NK-92 (cell line): ENCODE data around the gene ZNF778.
"Not testable (repeated sequence)": the region's sequence is repeated elsewhere in the genome, so short reads cannot be mapped to it uniquely, and the experiment has no call there.

ENCODE experiments used
- DNase-seq: peaks from one replicate; lab custom pipeline; 2025; ENCODE audit not compliant: unreplicated experiment; lab: John Stamatoyannopoulos, UW

ZNF778 gene

DNA sequence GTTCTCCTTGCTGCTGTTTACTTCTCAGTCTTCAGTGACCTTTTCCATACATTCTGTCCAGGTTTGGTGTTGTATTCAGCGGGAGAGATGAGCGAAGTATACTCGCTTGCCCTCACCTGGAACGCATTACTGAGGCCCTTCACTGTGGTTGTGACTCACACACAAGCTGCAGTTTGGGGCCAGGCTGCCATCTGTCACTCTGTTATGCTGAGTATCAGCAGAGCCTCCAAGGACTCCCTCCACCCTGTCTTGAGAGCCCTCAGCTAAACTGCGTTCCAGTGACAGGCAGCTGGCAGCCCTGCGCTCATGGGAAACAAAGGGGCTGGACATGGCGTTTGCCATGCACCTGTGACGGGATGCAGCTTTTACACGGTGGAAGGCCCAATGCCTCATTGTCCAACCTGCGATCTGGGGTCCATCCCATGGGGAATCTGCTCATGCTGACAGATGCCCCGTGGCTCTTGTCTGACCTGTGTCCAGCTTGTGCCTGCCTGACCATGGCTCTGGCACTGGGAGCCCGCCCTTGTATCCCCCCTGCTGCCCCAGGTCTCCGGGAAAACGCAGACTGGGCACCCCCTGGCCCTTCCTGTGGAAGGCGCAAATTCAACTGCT lies 6.5 kb upstream of the ZNF778 start:
- DNase-seq: no peak

DNA sequence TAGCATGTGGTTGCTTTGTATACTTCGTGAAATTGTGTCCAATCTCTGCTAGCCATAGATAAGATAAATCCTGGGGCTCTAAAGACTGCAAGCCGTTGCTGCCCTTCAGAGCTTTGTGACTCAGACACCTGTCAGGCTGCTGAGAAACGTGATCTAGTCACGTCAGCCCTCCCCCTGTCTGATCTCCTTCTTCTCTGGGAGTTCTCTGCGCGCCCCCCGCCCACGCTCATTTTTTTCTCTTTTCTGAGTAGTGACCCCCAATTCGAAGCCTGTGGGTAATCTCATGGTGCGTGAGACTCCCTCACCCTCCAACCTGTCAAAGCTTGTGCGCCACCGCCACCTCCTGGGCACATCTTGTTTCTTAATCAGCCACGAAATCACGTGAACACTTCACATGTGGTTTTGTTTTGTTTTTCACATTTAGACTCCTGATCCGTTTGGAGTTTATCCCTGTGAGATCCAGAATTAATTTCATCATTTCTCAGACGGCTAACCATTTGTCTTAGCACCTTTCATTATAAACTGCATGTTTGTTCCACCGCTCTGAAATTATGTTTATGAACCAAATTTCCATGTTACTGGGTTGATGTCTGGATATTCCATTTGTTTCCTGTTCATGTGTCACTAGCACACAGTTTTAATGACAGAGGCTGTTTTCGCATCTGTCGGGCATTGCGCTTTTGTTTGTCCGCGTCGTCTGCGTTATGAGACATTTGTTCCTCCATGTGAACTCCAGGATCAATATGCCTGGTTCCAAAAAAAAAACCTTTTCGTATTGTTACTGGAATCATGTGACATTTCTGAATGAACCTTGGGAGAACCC lies 977 bp upstream of the ZNF778 start:
- DNase-seq: no peak

DNA sequence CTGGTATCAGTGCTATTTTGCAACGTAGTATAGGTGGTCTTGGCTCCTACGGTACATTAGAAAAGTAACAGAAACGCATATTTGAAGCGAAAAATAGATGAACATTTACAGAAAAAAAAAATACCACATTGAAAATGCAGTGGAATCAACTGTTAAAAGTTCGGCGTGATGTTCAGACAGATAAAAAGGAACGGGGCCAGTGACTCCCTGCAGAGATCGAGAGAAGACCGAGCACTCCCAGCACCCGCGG lies 440 bp upstream of the ZNF778 start:
- DNase-seq: no peak

DNA sequence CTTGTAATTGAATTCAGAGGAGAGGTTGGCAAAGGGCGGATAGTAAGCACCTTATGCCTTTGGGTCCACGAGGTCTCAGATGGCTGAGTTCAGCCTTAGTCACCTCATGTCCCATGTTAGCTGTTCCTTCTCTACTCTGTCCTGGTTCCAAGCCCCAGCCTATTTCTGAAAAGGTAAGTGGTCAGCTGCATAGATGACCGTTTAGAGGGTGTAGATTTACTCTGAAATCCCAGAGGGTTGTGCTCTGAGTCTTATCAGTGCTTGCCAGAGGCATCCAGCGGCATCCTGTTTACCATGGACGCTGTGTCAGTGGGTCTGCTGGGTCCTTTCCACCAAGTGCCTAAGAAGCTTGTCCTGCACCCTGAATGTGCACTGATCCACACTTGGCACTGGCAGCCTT lies 1.9 kb downstream of the ZNF778 start:
- no peak for DNase-seq

DNA sequence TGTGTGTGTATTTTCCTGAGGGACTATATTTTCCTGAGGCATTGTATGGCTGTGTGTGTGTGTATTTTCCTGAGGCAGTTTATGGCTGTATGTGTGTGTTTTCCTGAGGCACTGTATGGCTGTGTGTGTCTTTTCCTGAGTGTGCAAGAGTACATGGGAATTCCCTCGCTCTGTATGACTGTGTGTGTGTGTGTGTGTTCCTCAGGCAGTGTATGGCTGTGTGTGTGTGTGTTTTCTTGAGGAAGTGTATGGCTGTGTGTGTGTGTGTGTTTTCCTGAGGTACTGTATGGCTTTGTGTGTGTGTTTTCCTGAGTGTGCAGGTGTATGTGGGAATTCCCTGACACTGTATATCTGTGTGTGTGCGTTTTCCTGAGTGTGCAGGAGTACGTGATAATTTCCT lies 4.1 kb downstream of the ZNF778 start:
- no peak for DNase-seq

DNA sequence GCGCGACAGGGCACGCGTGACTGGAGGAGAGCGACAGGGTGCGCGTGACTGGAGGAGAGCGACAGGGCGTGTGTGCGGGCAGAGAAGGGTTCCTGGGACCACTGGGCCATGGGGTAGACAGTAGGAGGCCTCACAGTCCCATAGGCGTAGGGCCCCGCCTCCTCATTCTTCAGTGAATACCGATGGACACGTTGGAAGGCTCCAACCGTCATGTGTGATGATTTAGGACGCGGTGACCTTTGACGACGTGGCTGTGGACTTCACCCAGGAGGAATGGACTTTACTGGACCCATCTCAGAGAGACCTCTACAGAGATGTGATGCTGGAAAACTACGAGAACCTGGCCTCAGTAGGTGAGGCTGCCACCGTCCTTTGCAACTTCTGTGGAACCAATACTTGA lies 5.4 kb downstream of the ZNF778 start:
- no peak for DNase-seq

DNA sequence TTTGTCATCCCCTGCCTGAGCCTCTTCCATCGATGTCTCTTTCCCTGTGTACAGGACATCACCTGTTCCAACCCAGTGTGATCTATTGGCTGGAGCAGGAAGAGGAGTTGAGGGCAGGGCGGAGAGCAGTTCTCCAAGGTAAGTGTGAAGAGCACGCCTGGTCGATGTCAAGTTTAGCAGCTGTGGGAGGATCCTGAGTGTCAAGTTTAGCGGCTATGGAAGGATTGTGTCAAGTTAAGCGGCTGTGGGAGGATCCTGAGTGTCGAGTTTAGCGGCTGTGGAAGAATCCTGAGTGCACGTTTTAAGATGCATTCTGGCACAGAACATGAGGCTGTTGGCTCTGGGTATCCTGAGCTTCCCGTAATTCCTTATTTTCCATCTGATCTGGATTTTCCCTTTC lies 7.2 kb downstream of the ZNF778 start:
- no peak for DNase-seq

DNA sequence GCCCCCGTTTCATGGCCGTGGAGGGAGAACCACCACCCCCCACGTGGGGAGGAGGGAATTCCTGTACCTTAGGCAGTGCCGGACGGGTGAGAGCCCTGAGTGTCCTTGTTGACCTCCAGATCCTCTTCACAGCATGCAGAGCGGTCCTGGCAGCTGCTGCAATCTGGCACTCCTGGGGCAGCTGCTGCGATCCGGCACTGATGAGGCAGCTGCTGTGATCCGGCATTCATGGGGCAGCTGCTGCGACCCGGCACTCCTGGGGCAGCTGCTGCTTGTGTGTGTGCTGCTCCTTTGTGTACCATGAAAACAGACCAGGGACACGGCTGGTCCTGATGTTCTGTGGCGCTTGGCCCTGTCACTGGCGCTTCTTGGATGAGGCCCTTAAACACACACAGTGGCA lies 12.8 kb downstream of the ZNF778 start:
- no peak for DNase-seq

DNA sequence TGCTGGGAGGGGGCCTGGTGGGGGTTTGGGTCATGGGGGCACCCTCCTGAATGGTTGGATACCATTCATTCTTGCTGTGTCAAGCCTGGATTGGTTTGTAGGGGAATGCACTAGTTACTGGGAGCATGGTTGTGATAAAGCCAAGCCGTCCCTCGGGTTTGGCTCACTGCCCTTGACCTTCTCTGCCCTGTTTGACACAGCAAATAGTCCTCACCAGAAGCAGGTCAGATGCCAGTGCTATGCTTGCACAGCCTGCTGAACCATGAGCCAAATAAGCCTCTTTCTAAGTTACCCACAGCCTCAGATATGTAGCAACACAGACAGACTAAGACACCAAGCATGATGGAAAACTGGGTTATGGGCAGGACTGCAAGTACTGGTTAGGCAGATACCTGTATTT lies 14.6 kb downstream of the ZNF778 start:
- no peak for DNase-seq

DNA sequence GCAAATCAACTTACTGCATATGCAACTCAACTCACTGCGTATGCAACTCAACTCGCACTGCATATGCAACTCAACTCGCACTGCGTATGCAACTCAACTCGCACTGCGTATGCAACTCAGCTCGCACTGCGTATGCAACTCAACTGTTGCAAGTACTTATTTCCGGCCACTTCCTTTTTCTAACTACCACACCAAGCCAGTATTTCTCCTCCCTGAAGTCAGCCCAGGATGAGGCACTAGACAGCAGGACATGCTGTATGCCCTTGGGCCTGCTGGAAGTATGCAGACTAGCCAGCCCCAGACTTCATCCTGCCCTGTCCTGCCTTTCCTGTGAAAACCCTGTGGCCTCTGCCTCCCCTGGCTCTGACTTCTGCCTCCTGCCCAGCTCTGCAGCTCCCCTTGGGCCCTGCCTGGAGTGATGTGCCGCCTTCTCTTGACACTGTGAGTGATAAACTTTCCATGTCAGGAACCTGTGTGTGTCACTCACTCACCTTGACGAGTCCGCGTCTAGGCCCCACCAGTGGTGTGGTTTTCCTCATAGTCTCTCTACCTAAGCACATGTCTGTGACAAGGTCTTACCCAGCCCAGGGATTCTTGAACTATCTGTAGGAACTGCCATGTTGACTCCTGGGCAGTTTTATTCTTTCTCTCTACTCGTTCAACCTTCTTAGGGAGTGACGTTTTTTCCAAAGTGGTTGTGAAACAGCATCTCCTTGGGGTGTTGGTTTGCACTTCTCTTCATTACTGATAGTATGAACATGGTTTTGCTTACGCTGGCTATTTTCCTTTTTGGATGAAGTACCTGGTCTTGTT lies 16.4 kb downstream of the ZNF778 start:
- no peak for DNase-seq

DNA sequence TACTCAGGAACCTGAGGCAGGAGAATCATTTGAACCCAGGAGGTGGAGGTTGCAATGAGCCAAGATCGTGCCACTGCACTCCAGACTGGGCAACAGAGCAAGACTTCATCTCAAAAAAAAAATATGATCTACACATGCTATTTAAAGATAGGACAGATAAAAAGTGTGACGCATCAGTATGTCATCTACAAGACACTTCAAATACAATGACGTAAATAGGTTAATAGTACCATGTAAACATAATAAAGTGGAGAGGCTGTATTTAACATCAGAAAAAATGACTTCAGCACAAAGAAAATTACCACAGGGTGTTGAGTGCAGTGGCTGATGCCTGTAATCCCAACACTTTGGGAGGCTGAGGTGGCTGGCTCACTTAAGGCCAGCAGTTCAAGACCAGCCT lies 20.2 kb downstream of the ZNF778 start:
- no peak for DNase-seq

DNA sequence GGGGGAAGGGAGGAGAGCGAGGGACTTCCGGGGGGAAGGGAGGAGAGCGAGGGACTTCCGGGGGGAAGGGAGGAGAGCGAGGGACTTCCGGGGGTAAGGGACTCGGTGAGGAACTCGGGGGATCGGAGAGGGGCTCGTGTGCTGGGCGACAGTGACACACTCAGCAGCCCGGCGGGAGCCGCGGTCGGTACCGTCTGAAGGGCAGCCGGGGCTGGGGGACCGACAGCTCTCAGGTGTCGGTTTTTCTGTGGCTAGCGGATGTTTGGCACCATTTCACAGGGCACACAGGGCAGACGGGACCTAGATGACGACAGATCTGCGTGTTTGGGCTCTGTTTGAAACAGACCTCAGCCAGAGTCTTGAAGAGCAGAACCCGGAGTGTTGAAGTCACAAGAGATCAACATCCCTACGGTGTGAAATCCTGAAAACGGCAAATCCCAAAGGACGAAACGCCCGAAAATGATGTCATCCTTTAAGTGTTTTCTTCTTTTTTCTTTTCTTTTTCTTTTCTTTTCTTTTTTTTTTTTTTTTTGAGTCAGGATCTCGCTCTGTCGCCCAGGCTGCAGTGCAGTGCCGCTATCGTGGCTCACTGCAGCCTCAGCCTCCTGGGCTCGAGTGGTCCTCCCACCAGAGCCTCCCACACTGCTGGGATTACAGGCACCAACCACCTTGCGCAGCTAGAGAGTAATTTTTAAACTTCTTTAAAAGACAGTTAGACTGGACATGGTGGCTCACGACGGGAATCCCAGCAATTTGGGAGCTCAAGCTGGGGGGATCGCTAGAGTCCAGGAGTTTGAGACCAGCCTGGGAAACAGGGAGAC lies 23.9 kb downstream of the ZNF778 start:
- peak; percentile 45 for DNase-seq

DNA sequence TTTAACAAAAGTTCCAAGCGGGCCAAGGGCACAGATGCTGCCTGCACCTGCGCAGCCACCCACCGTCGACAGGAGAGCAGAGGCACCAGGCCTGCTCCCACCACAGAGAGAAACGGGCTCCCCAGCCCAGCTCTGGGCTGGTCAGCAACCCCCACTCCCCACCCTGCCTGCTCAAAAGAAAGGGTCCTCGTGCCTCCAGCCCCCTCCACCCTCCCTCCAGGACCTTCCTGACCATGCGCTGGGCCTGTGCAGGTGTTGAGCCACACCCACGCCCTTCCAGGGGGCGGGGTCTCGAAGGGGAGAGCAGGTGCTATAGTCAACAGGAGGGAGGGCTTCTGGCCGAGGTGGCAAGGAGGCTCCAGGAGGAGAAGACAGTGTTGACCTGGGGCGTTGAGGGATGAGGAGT lies 25.3 kb downstream of the ZNF778 start:
- DNase-seq: no peak

DNA sequence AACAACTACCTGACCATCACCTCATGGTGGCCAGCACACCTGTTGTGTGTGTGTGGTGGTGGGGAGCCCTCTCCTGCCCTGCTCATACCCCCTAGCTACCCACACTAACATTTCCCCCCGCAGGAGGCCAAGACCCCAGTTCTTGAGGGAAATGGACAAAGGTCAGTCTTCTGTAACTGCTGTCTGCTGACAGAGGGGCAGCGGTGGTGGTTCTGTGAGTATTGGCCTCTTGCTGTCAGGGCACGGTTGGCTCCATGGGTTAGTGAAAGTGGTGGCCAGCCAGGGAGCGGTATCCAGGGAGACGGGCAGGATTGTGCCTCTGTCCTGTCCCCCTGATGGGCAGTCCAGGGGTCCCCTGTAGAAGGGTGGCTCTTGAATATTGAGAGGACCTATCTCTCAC lies 26.2 kb downstream of the ZNF778 start:
- no peak for DNase-seq

DNA sequence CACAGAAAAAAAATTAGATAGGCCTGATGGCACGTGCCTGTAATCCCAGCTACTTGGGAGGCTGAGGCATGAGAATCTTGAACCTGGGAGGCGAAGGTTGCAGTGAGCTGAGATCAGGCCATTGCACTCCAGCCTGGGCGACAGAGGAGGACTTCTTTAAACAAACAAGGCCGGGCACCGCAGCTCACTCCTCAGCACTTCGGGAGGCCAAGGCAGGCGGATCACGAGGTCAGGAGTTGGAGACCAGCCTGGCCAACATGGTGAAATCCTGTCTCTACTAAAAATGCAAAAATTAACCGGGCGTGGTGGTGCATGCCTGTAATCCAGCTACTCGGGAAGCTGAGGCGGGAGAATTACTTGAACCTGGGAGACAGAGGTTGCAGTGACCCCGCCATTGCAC lies 26.8 kb downstream of the ZNF778 start:
- not testable (repeated sequence) for DNase-seq

DNA sequence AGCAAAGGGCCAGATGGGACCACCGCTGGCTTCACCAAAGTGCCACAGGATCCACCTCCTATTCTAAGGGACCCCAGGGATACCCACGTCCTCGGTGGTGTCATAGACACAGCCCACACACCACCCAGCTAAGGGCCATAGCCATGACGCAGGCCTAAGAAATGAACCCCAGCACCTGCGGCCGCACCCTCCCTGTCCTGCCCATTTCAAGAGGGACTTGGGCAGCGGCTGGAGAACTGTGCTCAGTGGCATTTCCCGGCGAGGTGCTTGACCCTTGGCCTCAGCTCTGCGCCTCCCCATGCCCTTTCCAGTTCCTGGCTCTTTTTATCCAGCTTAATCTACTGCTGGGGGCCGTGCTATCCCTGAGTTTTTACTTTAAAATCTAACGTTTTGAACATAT lies 27.3 kb downstream of the ZNF778 start:
- no peak for DNase-seq

DNA sequence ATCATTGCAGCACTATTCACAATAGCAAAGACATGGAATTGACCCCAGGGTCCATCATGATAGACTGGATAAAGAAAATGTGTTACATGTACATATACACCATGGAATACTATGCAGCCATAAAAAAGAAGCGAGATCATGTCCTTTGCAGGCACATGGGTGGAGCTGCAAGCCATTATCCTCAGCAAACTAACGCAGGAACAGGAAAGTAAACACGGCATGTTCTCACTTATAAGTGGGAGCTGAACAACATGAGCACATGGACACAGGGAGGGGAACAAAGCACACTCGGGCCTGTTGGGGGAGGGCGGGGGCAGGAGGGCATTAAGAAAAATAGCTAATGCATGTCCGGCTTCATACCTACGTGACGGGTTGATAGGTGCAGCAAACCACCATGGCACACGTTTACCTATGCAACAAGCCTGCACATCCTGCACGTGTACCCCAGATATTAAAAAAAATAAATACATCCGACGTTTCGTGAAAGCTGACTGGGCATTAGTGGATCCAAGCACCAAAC lies 28.9 kb downstream of the ZNF778 start:
- no peak for DNase-seq

DNA sequence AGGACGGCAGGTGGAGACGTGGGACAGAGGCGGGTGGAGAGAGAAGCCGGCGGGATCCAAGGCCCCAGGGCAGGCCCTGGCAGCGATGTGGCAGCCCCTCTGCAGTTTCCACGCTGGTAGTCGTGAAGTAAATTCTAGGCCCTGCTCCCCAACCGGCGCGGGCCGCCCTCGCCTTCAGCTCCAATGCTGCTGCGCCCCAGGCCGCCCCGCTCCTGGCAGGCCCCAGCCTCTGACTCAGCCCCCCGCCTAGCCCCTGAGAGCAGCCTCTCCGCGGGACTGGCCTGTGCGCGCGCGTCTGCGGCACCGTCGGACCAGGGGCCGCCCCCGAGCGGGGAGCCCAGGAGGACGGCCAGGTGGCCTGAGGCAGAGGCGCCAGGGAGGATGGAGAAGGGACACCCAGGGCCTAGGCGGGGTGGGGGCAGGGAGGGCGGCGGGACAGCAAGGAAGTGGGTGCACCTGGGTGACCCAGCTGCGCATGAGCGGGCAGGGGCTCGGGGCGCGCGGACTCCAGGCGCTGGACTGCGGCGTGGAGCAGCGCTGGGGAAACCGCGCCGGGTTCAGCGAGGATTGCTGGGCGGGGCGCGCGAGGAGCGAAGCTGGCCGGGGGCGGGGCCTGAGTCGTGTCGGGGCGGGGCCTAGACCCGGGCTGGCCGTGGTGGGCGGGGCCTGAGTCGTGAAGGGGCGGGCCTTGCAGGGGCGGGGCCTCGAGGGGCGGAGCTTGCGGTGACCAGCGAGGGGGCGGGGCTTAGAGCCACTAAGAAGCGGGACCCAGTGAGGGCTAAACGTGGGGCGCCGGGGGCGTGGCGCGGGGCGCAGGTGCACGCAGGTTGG lies 29.6 kb downstream of the ZNF778 start:
- peak; percentile 60 for DNase-seq

DNA sequence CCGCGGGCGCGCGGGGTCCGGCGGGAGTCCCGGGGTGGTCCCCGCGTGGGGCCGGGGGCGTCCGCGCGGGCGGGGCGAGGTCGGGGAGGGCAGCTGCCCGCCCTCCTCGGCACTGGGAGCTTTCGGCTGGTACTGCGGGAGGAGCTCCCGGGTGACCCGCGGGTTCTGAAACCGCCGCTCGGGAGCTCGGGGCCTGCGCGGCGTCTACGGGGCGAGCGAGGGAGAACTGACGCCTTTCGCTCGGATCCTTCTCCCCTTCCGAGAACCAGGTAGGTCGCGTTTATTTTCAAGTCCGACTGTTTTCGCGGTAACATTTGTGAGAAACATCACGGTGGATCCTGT lies 30.2 kb downstream of the ZNF778 start:
- DNase-seq: not testable (repeated sequence)

DNA sequence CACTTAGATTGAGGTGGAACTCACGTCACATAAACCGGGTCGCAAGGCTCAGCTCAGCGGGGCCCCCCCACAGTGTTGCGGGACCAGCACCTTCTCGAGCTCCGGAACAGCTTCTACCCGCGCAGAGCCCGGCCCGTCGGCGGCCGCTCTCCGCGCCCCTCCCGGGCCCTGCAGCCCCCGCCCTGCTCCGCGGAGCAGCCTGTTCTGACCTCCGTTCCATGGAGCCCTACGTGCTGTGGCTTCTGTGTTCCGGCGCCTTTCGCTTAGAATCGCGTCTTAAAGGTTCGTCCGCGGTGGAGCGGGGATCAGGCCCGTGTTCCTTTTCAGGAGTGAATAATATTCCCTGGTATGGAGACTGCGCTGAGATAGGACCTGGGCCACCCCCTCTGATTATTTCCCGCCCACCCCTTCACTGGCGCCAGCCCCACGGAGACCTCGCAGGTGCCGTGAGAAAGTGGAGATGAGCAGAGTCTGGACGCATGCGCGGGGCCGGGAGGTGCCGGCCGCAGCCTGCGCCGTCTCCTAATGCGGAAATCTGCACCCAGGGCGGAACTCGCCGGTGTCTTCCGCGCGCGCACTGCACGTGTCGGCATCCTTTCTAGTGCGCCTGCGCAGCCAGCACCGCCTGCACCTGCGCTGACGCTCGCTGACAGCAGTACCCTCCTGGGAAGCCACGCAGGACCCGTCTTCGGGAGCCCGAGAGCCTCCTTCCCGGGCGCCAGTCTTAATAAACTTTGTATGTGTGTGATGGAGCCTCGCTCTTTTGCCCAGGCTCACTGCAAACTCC lies 30.9 kb downstream of the ZNF778 start:
- DNase-seq: no peak
